Gastroesophageal sphincter (tissue), 4 donors: ENCODE results near the gene MORN5. TPM values are rescaled to one million over a fixed set of nuclear protein-coding genes. Genes with fewer than 3 reads are reported as not detected.

ENCODE experiments used
- ATAC-seq: fragments of 150-250 bp; one replicate; pipeline ENCODE4 v1.9.1; 2016; ENCODE audit warnings: mild to moderate bottlenecking, moderate library complexity
- H3K27ac ChIP-seq, 4 donors: fragments of 200-600 bp; sonication (generic) in 3 of 4; 1 replicate in 3 of 4; 2 replicates in 1 of 4; pipeline ENCODE4 v1.5.1; 2016 to 2019
- H3K27me3 ChIP-seq: fragments of 200-600 bp; sonication (generic); one replicate; pipeline ENCODE4 v1.5.1; 2019
- H3K36me3 ChIP-seq, 2 donors: fragments of 200-600 bp; sonication (generic); one replicate each; pipeline ENCODE4 v1.5.1; 2019; ENCODE audit warnings: control low read depth in 1 of 2
- H3K4me1 ChIP-seq, 3 donors: fragments of 200-600 bp; sonication (generic); 1 replicate in 2 of 3; 2 replicates in 1 of 3; pipeline ENCODE4 v1.5.1; 2016 to 2019; ENCODE audit warnings: control low read depth in 2 of 3
- H3K4me3 ChIP-seq, 2 donors: fragments of 200-600 bp; sonication (generic); one replicate each; pipeline ENCODE4 v1.5.1; 2019; ENCODE audit warnings: mild to moderate bottlenecking in 1 of 2, moderate library complexity in 1 of 2
- H3K9me3 ChIP-seq, 3 donors: fragments of 200-600 bp; sonication (generic); one replicate each; pipeline ENCODE4 v1.5.1; 2017 to 2019; ENCODE audit warnings: control low read depth in 2 of 3
- CTCF ChIP-seq, 4 experiments: fragments of 200-600 bp in 2 of 4; fragments of 450-650 bp in 2 of 4; sonication (generic) in 1 of 4; IDR thresholded peaks; one replicate each; pipeline ENCODE4 v1.5.1; 2017 to 2019; ENCODE audit warnings: antibody characterized with exemption in 4 of 4, mild to moderate bottlenecking in 2 of 4, moderate library complexity in 2 of 4
- EP300 ChIP-seq: sonication (generic); formaldehyde crosslinking; IDR thresholded peaks from one replicate; pipeline ENCODE4 v1.6.1; 2017; ENCODE audit warnings: antibody characterized with exemption, mild to moderate bottlenecking
- POLR2A ChIP-seq, 2 donors: fragments of 450-650 bp; IDR thresholded peaks; one replicate each; pipeline ENCODE4 v1.6.1; 2017; ENCODE audit warnings: antibody characterized with exemption in 2 of 2, mild to moderate bottlenecking in 2 of 2, moderate library complexity in 1 of 2
- POLR2AphosphoS5 ChIP-seq: sonication (generic); formaldehyde crosslinking; IDR thresholded peaks from one replicate; pipeline ENCODE4 v1.6.1; 2017; ENCODE audit warnings: antibody characterized with exemption
- WGBS, 2 donors: methylation state at CpG; one replicate each; pipeline ENCODE4 v1.1.5; 2018; ENCODE audit warnings: low coverage in 1 of 2; 5-methylcytosine and 5-hydroxymethylcytosine counted together
- total RNA-seq, 4 donors: library from RNA; depleted of rRNA; stranded (reverse); fragments of >200 nt; gene quantifications; one replicate each; pipeline ENCODE4 v1.1.0, GENCODE V29; 2016

The MORN5 gene
- total RNA-seq: 1 to 10 TPM in 1 of 4 donors, not detected in 3; 6.2 TPM

DNA sequence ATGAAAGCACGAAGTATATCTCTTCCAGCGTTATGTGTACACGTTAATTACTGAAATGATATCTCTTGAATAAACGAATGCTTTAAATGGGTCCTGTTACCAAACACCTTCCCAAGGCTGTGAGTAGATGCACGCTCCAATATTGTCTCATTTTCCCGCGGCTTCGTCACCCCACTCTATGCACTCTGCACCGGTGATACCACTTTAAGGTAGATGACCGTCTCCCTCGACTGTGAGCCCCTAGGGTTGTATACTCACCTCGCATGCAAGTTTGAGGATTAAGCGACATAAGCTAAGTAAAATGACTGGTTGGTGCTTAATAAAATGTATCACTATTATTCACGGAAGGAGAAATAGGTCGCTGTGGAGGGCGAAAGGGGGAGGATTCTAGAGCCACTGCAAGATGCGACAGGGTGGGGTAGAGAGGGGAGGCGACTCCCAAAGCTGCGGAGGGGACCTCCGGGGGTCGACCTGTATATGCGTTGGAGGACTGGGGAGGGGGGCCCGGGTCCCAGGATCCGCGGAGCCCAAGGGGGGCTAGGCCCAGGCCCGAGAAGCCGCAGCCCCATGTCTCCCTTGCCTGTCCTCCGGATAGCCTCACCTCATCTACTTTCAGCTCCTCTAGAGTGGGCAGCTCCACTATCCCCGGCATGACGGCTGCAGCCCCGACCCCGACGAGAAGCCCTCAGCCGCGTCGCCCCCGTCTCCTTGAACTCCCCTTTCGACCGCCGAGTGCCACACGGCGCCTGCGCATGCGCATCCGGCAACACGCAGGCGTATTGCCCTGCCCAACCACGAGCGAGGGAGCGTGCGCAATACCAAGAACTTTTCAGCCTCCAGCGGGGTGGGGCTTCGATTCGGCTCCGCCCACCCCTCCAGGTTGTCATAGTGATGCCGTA, at the start of gene MORN5, which contains the start of gene NDUFA8:
Gene MORN5 (plus strand): TSS at position 883 of the 899 bp plus-strand sequence. CDS start 65 bp downstream, outside the sequence.
Gene NDUFA8 (minus strand): TSS at position 754 of the 899 bp plus-strand sequence. CDS start 102 bp downstream, at position 652.
- H3K36me3 ChIP-seq: no peaks in the 10 kb centered on the region
- no peak for TF ChIP-seq EP300
- peak; percentile 57 to 59 for TF ChIP-seq POLR2A (IDR thresholded peaks at IDR 0.05)
- peak in 3 of 4 experiments; percentile 29 to 55 (median 47) for TF ChIP-seq CTCF (IDR thresholded peaks at IDR 0.05)
- peak; percentile 75 for TF ChIP-seq POLR2AphosphoS5
- H3K27ac ChIP-seq: peak within 1 kb of the TSS; percentile 77 to 92 (median 87)
- no peaks in the 10 kb centered on the region for H3K9me3 ChIP-seq
- peak within 1 kb of the TSS; percentile 80 to 97 for H3K4me3 ChIP-seq
- H3K27me3 ChIP-seq: no peaks in the 10 kb centered on the region
- ATAC-seq: peak; percentile 98
- peaks cover 0 to 54% (median 25%) of the 10 kb centered on the region in 3 donors for H3K4me1 ChIP-seq
- 1% methylated on average over 26 to 27 of the region's 56 CpGs for WGBS, 2 donors

DNA sequence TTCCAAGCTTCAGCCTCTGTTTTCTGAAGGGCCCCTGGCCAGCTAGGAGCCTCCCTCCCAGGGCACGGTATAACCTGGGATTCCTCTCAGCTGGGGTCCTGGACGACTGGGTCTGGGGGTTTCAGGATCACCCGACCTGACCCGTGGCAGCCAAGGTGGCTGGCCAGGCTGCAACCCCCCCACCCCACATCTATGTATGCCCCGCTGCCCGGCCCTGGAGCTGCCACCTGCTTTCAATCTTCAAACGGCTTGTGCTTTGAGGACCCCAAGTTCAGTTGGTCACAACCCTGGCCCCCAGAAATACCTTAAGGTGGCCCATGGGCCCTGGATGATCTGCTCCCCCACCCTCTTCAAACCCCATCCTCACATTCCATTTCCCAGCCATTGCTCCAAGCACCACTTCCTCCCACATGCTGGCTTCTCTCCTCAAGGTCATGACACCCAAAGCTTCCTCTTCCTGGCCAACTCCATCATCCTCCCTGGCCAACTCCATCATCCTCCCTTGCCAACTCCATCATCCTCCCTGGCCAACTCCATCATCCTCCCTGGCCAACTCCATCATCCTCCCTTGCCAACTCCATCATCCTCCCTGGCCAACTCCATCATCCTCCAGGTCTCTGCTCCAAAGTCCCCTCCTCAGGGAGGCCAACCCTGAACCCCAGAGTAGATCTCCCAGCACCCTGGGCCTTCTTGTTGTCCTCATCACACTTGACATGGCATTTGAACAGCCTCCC, 49.4 kb upstream of the MORN5 start:
- TF ChIP-seq CTCF (IDR thresholded peaks at IDR 0.05) (no peak), EP300 (no peak), POLR2A (IDR thresholded peaks at IDR 0.05) (no peak), POLR2AphosphoS5 (no peak)
- WGBS, 2 donors: 86% methylated on average over 4 of the region's 7 CpGs; no CpG with 5 or more reads in 1 of the 2 donors
- H3K4me1 ChIP-seq: peaks cover 0 to 21% (median 11%) of the 10 kb centered on the region in 3 donors

GRCh38 chr9:122111413-122112085, 48.2 kb upstream of the MORN5 start:
- ATAC-seq: no peak
- Histone ChIP-seq H3K27me3 (no peaks in the 10 kb centered on the region), H3K27ac (no peak overlapping the region), H3K36me3 (no peaks in the 10 kb centered on the region), H3K9me3 (no peaks in the 10 kb centered on the region), H3K4me1 (peaks cover 0 to 15% (median 11%) of the 10 kb centered on the region in 3 donors), H3K4me3 (no peak overlapping the region)
- 100% methylated on average over 2 of the region's 9 CpGs; no CpG with 5 or more reads in 1 of the 2 donors for WGBS, 2 donors
- no peak for TF ChIP-seq EP300
- TF ChIP-seq POLR2AphosphoS5: no peak
- no peak for TF ChIP-seq POLR2A (IDR thresholded peaks at IDR 0.05)
- TF ChIP-seq CTCF (IDR thresholded peaks at IDR 0.05): no peak

More for the DNA sequence above, 49.4 kb upstream of the MORN5 start:
- no peaks in the 10 kb centered on the region for H3K36me3 ChIP-seq
- ATAC-seq: no peak
- H3K9me3 ChIP-seq: no peaks in the 10 kb centered on the region
- no peak overlapping the region for H3K4me3 ChIP-seq
- no peaks in the 10 kb centered on the region for H3K27me3 ChIP-seq
- no peak overlapping the region for H3K27ac ChIP-seq

DNA sequence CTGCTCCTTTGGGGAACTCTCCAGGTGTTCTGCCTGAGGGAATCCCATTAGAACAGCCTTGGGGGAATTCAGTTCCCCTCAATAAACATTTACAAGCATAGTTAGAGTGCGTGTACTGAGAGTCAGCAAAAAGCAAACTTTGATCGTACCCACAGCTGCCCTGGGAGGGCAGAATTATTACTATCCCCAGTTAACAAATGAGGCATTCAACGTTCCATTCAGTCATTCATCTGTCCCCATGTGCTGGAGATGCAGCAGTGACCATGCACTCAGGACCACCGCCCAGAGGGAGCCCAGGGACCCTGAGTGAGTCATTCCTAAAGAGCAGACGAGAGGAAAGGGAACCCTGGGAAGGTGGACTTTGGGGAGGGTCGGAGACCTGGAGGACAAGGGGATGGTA, 47.5 kb upstream of the MORN5 start:
- Histone ChIP-seq H3K9me3 (no peaks in the 10 kb centered on the region), H3K4me1 (peaks cover 0 to 8% (median 5%) of the 10 kb centered on the region in 3 donors), H3K4me3 (no peak overlapping the region), H3K36me3 (no peaks in the 10 kb centered on the region), H3K27me3 (no peaks in the 10 kb centered on the region), H3K27ac (no peak overlapping the region)
- no peak for TF ChIP-seq POLR2A (IDR thresholded peaks at IDR 0.05)
- TF ChIP-seq EP300: no peak
- no peak for TF ChIP-seq POLR2AphosphoS5
- no peak for TF ChIP-seq CTCF (IDR thresholded peaks at IDR 0.05)
- 73% methylated on average over 6 of the region's 6 CpGs; no CpG with 5 or more reads in 1 of the 2 donors for WGBS, 2 donors
- no peak for ATAC-seq
